ENCODE measurements around the gene CHRNB1. TPM values are rescaled to one million over a fixed set of nuclear protein-coding genes. Genes with fewer than 3 reads are reported as not detected.

The CHRNB1 gene
- total RNA-seq, 1 experiment from 2014 or later, result 12.7 TPM

- no peaks in the 10 kb centered on the region; the same call in 1 of the 2 replicates for H3K27me3 Mint-ChIP-seq (ENCODE audit: low read depth)
- Histone ChIP-seq H3K27me3 (ENCODE audit: insufficient read depth, low read length) (no peaks in the 10 kb centered on the region), H3K23ac (ENCODE audit: insufficient read length, low read depth, low read length) (no peak overlapping the region), H3K27ac (ENCODE audit: insufficient read length, low read depth, low read length) (no peak overlapping the region), H4K91ac (ENCODE audit: insufficient read length, low read depth, low read length) (no peak overlapping the region), H2BK15ac (ENCODE audit: low read depth, low read length) (no peak overlapping the region), H3K79me2 (ENCODE audit: insufficient read depth, low read length) (peaks cover 5% of the 10 kb centered on the region; the same call in 1 of the 2 replicates), H3K23me2 (ENCODE audit: insufficient read length, low read depth, low read length, poor library complexity, severe bottlenecking) (peaks cover 4% of the 10 kb centered on the region), H3K4me1 (ENCODE audit: insufficient read depth, low read length) (peaks cover 8% of the 10 kb centered on the region; the same call in 1 of the 2 replicates), H3K18ac (ENCODE audit: insufficient read length, low read depth, low read length) (no peak overlapping the region), H3T11ph (ENCODE audit: low read length) (no peak overlapping the region), H3K79me1 (ENCODE audit: insufficient read depth, low read depth, low read length, poor library complexity, severe bottlenecking) (peaks cover 3% of the 10 kb centered on the region), H4K8ac (replicated peaks; ENCODE audit: insufficient read length, low read depth, low read length) (no peak overlapping the region), H3K4ac (ENCODE audit: low read depth, low read length) (no peak overlapping the region), H2BK20ac (ENCODE audit: low read depth, low read length, poor library complexity, severe bottlenecking) (no peak overlapping the region), H3K9me3 (ENCODE audit: control insufficient read depth, low read depth, low read length) (no peaks in the 10 kb centered on the region), H3K14ac (ENCODE audit: insufficient read depth, low read length) (no peak overlapping the region), H3K4me2 (ENCODE audit: insufficient read depth, insufficient read length, low read length) (no peak overlapping the region), H2BK120ac (ENCODE audit: low read depth, low read length, poor library complexity, severe bottlenecking) (no peak overlapping the region), H2AFZ (ENCODE audit: low read length) (no peak overlapping the region), H4K5ac (ENCODE audit: insufficient read length, low read depth, low read length) (no peak overlapping the region), H3K56ac (ENCODE audit: insufficient read length, low read depth, low read length) (no peak overlapping the region), H3K9ac (ENCODE audit: extremely low read depth, insufficient read length, low read length) (peak overlapping the region; percentile 29), H2BK12ac (ENCODE audit: insufficient read length, low read depth, low read length) (no peak overlapping the region), H4K20me1 (ENCODE audit: control insufficient read depth, insufficient read depth, insufficient read length) (peaks cover 6% of the 10 kb centered on the region), H2AK5ac (ENCODE audit: insufficient read length, low read length) (no peak overlapping the region), H2BK5ac (ENCODE audit: insufficient read length, low read length) (no peak overlapping the region)
- peak overlapping the region in 2 of 3 experiments; percentile 20 to 90; a peak in 3 of 7 replicates for H3K27ac Mint-ChIP-seq
- H3K4me3 Mint-ChIP-seq, result no peak overlapping the region
- peaks cover 35 to 37% of the 10 kb centered on the region in 2 experiments for H3K4me1 Mint-ChIP-seq
- H3K9me3 Mint-ChIP-seq, result no peaks in the 10 kb centered on the region; a peak in 1 of 5 replicates
- DNase-seq, result no peak
- no CpG with 5 or more reads among the region's 3 CpGs for WGBS (ENCODE audit: extremely low coverage, insufficient read length, low lambda C conversion rate)
- no peak for TF ChIP-seq CTCF (conservative IDR thresholded peaks at IDR 0.05)
- H3K36me3 Mint-ChIP-seq (ENCODE audit: insufficient read depth in 1 of 3, low read depth in 3 of 3), result peaks cover 0 to 4% (median 0%) of the 10 kb centered on the region in 3 experiments; a peak in 1 of 7 replicates
Measured at GRCh38 chr17:7476494-7476893, 31.6 kb downstream of the CHRNB1 start.
